Measurements from ENCODE around the gene ZBTB38.

ZBTB38 gene

DNA sequence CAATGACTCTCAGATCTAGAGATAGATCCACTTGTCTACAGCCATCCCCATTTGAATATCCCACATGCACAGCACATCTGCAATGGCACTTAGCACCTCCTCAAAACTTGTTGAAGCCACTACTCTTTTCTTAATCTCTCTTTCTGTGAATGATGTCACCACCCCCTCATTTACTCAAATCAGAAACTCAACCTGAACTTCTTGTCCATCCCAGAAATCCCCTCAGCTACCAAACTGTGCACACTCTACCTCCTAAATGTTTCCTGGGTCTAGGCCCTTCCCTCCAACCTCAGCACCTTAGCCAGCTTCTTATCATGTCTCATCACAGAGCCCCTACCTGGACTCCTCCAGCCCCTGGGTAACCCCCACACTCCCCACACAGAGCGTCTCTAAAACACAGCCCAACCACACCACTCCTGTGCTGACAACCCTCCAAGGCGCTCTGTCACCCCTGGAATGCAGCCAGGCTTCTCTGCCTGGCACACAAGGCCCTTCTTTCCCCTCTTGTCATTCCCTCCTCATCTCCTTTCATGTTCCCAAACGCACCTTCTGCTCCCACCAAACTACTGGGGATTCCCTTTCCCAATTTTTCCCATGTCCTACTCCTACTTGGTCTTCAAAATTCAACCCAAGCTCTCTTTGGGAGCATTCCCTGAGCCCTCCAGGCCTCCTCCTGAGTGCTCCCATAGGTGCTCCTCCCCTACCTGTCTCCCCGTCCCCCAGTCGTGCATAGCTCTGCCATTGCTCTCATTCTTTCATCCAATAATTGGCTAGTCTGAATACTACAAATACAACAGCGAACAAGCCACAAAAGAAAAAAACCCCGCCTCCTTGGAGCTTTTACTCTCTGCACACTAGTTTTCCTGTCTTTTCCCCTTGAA, 39.8 kb upstream of the ZBTB38 start:
- peak; percentile 71 for DNase-seq (ENCODE audit: low read depth)
- H3K4me3 ChIP-seq (ENCODE audit: low read depth, low read length), result no peak overlapping the region
- TF ChIP-seq, protein P1, sequence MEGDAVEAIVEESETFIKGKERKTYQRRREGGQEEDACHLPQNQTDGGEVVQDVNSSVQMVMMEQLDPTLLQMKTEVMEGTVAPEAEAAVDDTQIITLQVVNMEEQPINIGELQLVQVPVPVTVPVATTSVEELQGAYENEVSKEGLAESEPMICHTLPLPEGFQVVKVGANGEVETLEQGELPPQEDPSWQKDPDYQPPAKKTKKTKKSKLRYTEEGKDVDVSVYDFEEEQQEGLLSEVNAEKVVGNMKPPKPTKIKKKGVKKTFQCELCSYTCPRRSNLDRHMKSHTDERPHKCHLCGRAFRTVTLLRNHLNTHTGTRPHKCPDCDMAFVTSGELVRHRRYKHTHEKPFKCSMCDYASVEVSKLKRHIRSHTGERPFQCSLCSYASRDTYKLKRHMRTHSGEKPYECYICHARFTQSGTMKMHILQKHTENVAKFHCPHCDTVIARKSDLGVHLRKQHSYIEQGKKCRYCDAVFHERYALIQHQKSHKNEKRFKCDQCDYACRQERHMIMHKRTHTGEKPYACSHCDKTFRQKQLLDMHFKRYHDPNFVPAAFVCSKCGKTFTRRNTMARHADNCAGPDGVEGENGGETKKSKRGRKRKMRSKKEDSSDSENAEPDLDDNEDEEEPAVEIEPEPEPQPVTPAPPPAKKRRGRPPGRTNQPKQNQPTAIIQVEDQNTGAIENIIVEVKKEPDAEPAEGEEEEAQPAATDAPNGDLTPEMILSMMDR (IDR thresholded peaks at IDR 0.05; ENCODE audit: insufficient read depth, low read depth, low read length, missing control alignments), result no peak

DNA sequence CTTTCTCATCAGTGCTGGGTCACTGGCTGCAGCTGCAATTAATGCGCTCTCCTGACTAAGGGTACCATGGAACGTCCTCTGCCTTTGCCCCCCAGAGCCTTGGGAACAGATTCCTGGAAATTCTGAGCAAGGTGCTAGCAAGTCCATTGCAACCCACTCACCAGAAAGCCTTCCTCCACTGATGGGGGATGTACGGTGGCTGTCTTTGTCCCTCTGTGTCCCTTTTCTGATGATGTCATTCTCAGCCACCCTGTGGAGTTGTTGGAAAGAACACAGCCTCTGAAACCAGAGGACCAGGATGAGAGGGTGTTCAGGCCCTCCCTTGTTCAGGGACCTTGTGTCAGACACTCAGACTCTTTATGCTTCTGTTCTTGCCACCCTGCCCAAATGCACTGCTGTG, 38.1 kb upstream of the ZBTB38 start:
- DNase-seq (ENCODE audit: low read depth), result no peak
- no peak overlapping the region for H3K4me3 ChIP-seq (ENCODE audit: low read depth, low read length)
- TF ChIP-seq, protein P1 (IDR thresholded peaks at IDR 0.05; ENCODE audit: insufficient read depth, low read depth, low read length, missing control alignments), result no peak

DNA sequence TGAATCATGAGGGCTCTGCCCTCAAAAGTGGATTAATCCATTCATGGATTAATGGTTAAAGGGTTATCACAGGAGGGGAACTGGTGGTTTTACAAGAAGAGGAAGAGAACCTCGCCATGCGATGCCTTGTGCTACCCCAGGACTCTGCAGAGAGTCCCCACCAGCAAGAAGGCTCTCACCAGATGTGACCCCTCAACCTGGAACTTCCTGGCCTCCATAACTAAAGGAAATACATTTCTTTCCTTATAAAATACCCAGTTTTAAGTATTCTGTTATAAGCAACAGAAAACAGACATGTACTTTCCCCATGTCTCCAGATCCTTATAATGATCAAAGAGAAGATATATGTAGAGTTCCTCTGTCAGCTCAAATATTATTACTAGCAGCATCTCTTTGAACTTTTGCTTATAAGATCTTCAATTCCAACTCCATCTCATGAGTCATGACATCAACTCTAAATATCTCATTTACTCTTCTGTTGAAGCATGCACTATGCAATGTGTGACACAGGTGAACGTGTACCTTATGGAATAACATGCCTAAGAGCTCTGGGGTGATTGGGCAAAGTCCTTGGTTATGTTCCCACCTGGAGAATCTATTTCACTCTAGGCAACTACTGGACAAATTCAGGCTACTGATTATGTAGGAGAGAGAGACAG, 37.5 kb upstream of the ZBTB38 start:
- no peak for DNase-seq (ENCODE audit: low read depth)
- no peak overlapping the region for H3K4me3 ChIP-seq (ENCODE audit: low read depth, low read length)
- TF ChIP-seq, protein P1 (IDR thresholded peaks at IDR 0.05; ENCODE audit: insufficient read depth, low read depth, low read length, missing control alignments), result no peak

DNA sequence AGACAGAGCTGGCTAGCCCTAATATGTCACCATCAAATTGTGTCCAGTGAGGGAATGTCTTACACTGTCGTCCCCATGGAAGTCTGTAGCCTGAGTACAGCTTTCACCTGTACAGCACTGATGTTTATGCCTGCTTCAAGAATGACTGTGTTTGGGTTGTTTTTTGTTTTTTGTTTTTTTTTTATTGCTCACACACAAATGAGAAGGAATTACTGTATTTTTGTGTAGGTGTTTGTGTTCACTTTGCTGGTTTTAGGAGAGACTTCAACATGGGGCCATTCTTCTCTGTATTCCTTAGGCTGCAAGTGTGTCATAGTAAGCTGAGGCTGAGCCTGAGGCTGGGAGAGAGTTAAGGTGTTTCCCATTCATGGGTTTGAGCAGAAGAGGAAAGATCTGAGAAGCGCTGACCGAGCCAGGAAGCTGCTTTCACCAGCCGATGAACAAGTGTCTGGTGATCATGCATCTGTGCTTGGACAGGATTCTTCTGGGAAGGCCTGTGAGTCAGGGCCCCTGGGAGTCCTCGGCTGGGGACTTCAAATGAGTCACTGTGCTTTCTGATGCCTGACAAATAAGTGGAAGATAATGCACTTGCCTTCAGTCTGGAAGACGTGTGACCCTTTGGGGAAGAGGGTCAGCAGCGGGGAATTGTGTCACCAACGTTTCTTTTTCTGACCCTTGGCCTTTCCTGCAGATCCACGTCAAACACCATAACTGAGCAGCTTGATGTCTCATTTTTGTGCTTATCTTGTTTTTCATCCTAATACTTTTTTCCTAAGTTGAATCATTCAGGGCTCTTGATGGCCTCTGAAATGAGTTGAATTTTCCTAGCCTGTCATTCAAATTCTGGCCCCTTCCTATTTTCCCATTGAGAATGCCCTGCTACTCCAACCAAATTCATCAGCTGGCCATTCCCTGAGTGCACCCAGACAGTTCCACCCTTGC, 36.7 kb upstream of the ZBTB38 start:
- peak; percentile 71 for DNase-seq (ENCODE audit: low read depth)

DNA sequence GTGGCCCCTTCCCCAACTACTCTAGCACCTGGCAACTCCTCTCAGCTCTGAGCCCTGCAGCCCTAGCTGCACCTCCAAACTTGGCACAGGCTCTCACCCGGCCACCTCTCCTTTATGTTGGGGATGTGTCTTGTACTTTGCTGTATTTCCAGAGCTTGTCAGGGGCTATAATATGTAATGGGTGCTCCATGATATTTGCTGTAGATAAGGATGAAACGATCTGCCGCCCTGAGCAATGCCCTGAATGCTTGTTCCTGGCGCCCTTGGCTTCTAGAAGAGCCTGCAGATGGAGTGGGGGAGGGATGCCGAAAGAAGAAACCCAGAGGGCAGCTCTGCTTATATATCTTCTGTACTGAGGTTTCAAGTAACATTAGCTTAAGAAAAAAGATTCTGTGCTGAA, 35.9 kb upstream of the ZBTB38 start:
- H3K4me3 ChIP-seq (ENCODE audit: low read depth, low read length), result no peak overlapping the region
- TF ChIP-seq, protein P1 (IDR thresholded peaks at IDR 0.05; ENCODE audit: insufficient read depth, low read depth, low read length, missing control alignments), result no peak
- no peak for DNase-seq (ENCODE audit: low read depth)

More for the DNA sequence above, 36.7 kb upstream of the ZBTB38 start:
- TF ChIP-seq, protein P1 (IDR thresholded peaks at IDR 0.05; ENCODE audit: insufficient read depth, low read depth, low read length, missing control alignments), result no peak
- H3K4me3 ChIP-seq (ENCODE audit: low read depth, low read length), result no peak overlapping the region

DNA sequence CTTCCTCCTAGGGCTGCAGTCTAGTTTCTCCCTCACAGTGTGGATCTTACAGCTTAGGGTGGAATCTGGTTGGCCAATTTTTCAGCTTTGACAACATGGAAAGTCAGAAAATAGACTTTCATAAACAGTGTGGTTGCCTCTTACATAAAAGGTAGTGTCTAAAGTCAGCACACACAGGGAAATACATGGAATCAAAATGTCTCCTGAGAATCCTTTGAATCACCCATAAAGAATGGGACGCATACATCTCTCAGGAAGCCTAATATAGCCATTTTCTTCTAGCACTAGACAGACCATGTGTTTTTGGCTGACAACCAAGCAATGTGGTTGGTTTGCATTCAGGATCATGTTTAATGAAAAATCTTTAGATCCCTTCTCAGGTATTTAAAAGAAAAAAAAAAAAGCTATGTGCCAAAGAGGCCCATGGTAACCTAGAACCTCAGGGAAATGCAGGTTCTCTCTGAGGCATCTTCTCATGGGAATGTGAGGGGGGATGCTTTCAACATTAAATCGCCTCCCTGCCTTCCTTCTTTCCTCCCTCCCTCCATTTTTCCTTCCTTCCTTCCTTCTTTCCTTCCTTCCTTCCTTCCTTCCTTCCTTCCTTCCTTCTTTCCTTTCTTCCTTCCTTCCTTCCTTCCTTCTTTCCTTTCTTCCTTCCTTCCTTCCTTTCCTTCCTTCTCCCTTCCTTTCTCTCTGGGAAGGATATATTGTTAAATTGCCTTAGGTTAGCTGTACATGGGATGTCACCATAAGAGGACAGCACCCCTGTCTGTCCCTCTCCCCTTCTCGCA, 34.3 kb upstream of the ZBTB38 start:
- H3K4me3 ChIP-seq (ENCODE audit: low read depth, low read length), result no peak overlapping the region
- TF ChIP-seq, protein P1 (IDR thresholded peaks at IDR 0.05; ENCODE audit: insufficient read depth, low read depth, low read length, missing control alignments), result no peak
- no peak for DNase-seq (ENCODE audit: low read depth)
